Mucosa of descending colon (tissue), 3 donors: Measurements from ENCODE around the gene ADAM17. TPM values are rescaled to one million over a fixed set of nuclear protein-coding genes. Genes with fewer than 3 reads are reported as not detected.
"Not testable (repeated sequence)": the region's sequence is repeated elsewhere in the genome, so short reads cannot be mapped to it uniquely, and the experiment has no call there.

Source experiments
- ATAC-seq: fragments of 200-7000 bp; cut with Tn5 transposase; one replicate; pipeline ENCODE4 v1.9.1; 2020; ENCODE audit warnings: mild to moderate bottlenecking, moderate library complexity
- DNase-seq, 3 donors: peaks; one replicate each; pipeline ENCODE4 v3.0.0-alpha.2; 2020
- H3K36me3 ChIP-seq: fragments of 200-600 bp; one replicate; pipeline ENCODE4 v1.8.0; 2021; ENCODE audit warnings: low read depth, mild to moderate bottlenecking
- H3K4me1 ChIP-seq: fragments of 200-600 bp; one replicate; pipeline ENCODE4 v1.8.0; 2021; ENCODE audit warnings: low read depth, mild to moderate bottlenecking
- H3K4me3 ChIP-seq: fragments of 200-600 bp; one replicate; pipeline ENCODE4 v1.8.0; 2021; ENCODE audit warnings: mild to moderate bottlenecking
- H3K9me3 ChIP-seq: fragments of 200-600 bp; one replicate; pipeline ENCODE4 v1.8.0; 2021; ENCODE audit warnings: mild to moderate bottlenecking
- CTCF ChIP-seq: fragments of 200-600 bp; IDR thresholded peaks from one replicate; pipeline ENCODE4 v1.8.0; 2022; ENCODE audit warnings: antibody characterized with exemption, mild to moderate bottlenecking
- intact Hi-C, 2 donors: fragments of 100-400 bp; cut with DNase I in 1 of 2; cut with micrococcal nuclease in 1 of 2; formaldehyde crosslinking; loops; one replicate each; pipeline versions ENCODE4 v1.11.0 to v1.11.1; 2022; cut with DNase I, micrococcal nuclease
- total RNA-seq, 3 donors: library from RNA; stranded (reverse); fragmentation: NEBNext Ultra II Directional in 2 of 3; extraction: Animal tissue kit (Norgen Biotek cat#: 25700) in 2 of 3; gene quantifications; one replicate each; pipeline versions ENCODE4 v1.2.1 to v1.2.4, GENCODE V29; 2021 to 2023
- donor health status: DM: no; HTN: no; CAD: no; lungs with moderate emphysema.
- donor health status: DM: no; HTN: no; CAD: no.
- donor health status: DM: no; HTN: yes; CAD: no.

The ADAM17 gene
- total RNA-seq, 3 donors from 2014 or later: 20.9 to 22.8 (median 21.0) TPM

- Histone ChIP-seq H3K36me3 (no peaks in the 10 kb centered on the region), H3K4me3 (no peak overlapping the region), H3K9me3 (no peaks in the 10 kb centered on the region), H3K4me1 (no peaks in the 10 kb centered on the region)
- no peak for ATAC-seq
- DNase-seq: no peak
- intact Hi-C loops: no loop called here
- no peak for TF ChIP-seq CTCF
These were observed 30.8 kb upstream of the ADAM17 start for GRCh38 chr2:9586465-9586864.

GRCh38 chr2:9585486-9585885 is 29.9 kb upstream of the ADAM17 start:
- TF ChIP-seq CTCF: no peak
- intact Hi-C loops: no loop called here
- Histone ChIP-seq H3K9me3 (no peaks in the 10 kb centered on the region), H3K4me1 (no peaks in the 10 kb centered on the region), H3K4me3 (no peak overlapping the region), H3K36me3 (no peaks in the 10 kb centered on the region)
- ATAC-seq (no peak), DNase-seq (no peak)

- DNase-seq, intact Hi-C loops, H3K4me1 ChIP-seq, H3K9me3 ChIP-seq, H3K36me3 ChIP-seq, ATAC-seq, H3K4me3 ChIP-seq: not testable (repeated sequence)
These were observed 29.3 kb upstream of the ADAM17 start for GRCh38 chr2:9584902-9585301.

- H3K9me3 ChIP-seq: no peaks in the 10 kb centered on the region
- ATAC-seq: no peak
- no peak overlapping the region for H3K4me3 ChIP-seq
- DNase-seq: no peak
- no peak for TF ChIP-seq CTCF
- H3K4me1 ChIP-seq: no peaks in the 10 kb centered on the region
- no peaks in the 10 kb centered on the region for H3K36me3 ChIP-seq
- intact Hi-C loops: no loop called here
These were observed 27.0 kb upstream of the ADAM17 start for GRCh38 chr2:9582624-9583023.

- H3K36me3 ChIP-seq: no peaks in the 10 kb centered on the region
- no peak for TF ChIP-seq CTCF
- H3K4me1 ChIP-seq: no peaks in the 10 kb centered on the region
- intact Hi-C loops: no loop called here
- no peak for ATAC-seq
- no peak for DNase-seq
- H3K4me3 ChIP-seq: no peak overlapping the region
- H3K9me3 ChIP-seq: no peaks in the 10 kb centered on the region
These were observed 23.0 kb upstream of the ADAM17 start for GRCh38 chr2:9578467-9579235.

- Histone ChIP-seq H3K4me1 (no peaks in the 10 kb centered on the region), H3K36me3 (no peaks in the 10 kb centered on the region), H3K4me3 (no peak overlapping the region), H3K9me3 (no peaks in the 10 kb centered on the region)
- DNase-seq: no peak
- no peak for ATAC-seq
- intact Hi-C loops: no loop called here
- TF ChIP-seq CTCF: no peak
These were observed 18.7 kb upstream of the ADAM17 start for GRCh38 chr2:9574331-9574730.
